Right lobe of liver (tissue), 6 donors: ENCODE results near the gene CC2D2A. TPM values are rescaled to one million over a fixed set of nuclear protein-coding genes. Genes with fewer than 3 reads are reported as not detected.

Experiments
- ATAC-seq, 4 donors: fragments of 200-7000 bp; cut with Tn5 transposase; one replicate each; pipeline ENCODE4 v1.9.1; 2020; ENCODE audit warnings: mild to moderate bottlenecking in 4 of 4, moderate library complexity in 4 of 4
- DNase-seq, 3 donors: peaks; one replicate each; pipeline ENCODE4 v3.0.0-alpha.2; 2020
- H3K27ac ChIP-seq, 3 donors: fragments of 200-600 bp; one replicate each; pipeline ENCODE4 v1.8.0; 2022
- H3K27me3 ChIP-seq, 2 donors: fragments of 200-600 bp; one replicate each; pipeline ENCODE4 v1.8.0; 2022
- H3K36me3 ChIP-seq, 4 donors: fragments of 200-600 bp; sonication (generic) in 1 of 4; one replicate each; pipeline versions ENCODE4 v1.5.1 to v1.8.0; 2017 to 2022; ENCODE audit warnings: control low read depth in 1 of 4
- H3K4me1 ChIP-seq, 4 donors: fragments of 200-600 bp; sonication (generic) in 1 of 4; one replicate each; pipeline versions ENCODE4 v1.5.1 to v1.8.0; 2017 to 2022; ENCODE audit warnings: control low read depth in 1 of 4
- H3K4me3 ChIP-seq, 3 donors: fragments of 200-600 bp; one replicate each; pipeline ENCODE4 v1.8.0; 2022
- H3K9me3 ChIP-seq, 4 donors: fragments of 200-600 bp; sonication (generic) in 1 of 4; one replicate each; pipeline versions ENCODE4 v1.5.1 to v1.8.0; 2017 to 2022; ENCODE audit warnings: control low read depth in 1 of 4
- CTCF ChIP-seq, 4 donors: fragments of 200-600 bp in 3 of 4; fragments of 450-650 bp in 1 of 4; IDR thresholded peaks; one replicate each; pipeline versions ENCODE4 v1.5.1 to v1.8.0; 2016 to 2022; ENCODE audit warnings: antibody characterized with exemption in 4 of 4, mild to moderate bottlenecking in 2 of 4
- POLR2A ChIP-seq: fragments of 450-650 bp; IDR thresholded peaks from one replicate; pipeline ENCODE4 v1.6.1; 2017; ENCODE audit warnings: antibody characterized with exemption, mild to moderate bottlenecking
- WGBS: methylation state at CpG from one replicate; pipeline ENCODE4 v1.1.6; 2018; ENCODE audit warnings: low coverage, low lambda C conversion rate; ENCODE audit not compliant: insufficient coverage; ENCODE audit errors: missing lambda C conversion rate; 5-methylcytosine and 5-hydroxymethylcytosine counted together
- intact Hi-C, 2 donors: fragments of 100-400 bp; cut with DNase I; formaldehyde crosslinking; loops; one replicate each; pipeline versions ENCODE4 v1.11.2 to v1.14.1; 2022
- total RNA-seq, 6 experiments: library from RNA; depleted of rRNA in 2 of 6; stranded (reverse); fragments of >200 nt in 2 of 6; fragmentation: NEBNext Ultra II Directional in 3 of 6; extraction: Animal tissue kit (Norgen Biotek cat#: 25700) in 3 of 6; gene quantifications; one replicate each; pipeline versions ENCODE4 v1.1.0 to v1.2.4, GENCODE V29; 2016 to 2023
- donor health status: DM: no; HTN: yes; CAD: no.
- donor health status: DM: no; HTN: no; CAD: no.
- donor health status: DM: no; HTN: no; CAD: no.
- donor health status: DM: no; HTN: yes; CAD: no.
- donor health status: DM: no; HTN: yes; CAD: no.

Gene CC2D2A
- total RNA-seq, 6 experiments from 2014 or later, result 1.7 to 6.5 (median 3.2) TPM

GRCh38 chr4:15526924-15527592, 57.4 kb downstream of the CC2D2A start:
- TF ChIP-seq POLR2A (no peak), CTCF (IDR thresholded peaks at IDR 0.05) (no peak)
- Histone ChIP-seq H3K4me1 (no peaks in the 10 kb centered on the region), H3K4me3 (no peak overlapping the region), H3K36me3 (no peaks in the 10 kb centered on the region), H3K9me3 (no peaks in the 10 kb centered on the region), H3K27me3 (no peaks in the 10 kb centered on the region), H3K27ac (no peak overlapping the region)
- 52% methylated on average over 4 of the region's 4 CpGs for WGBS
- ATAC-seq (no peak), DNase-seq (no peak)
- intact Hi-C loops, result no loop called here

GRCh38 chr4:15531792-15532191, 62.1 kb downstream of the CC2D2A start:
- no peaks in the 10 kb centered on the region for H3K36me3 ChIP-seq
- intact Hi-C loops, result no loop called here

GRCh38 chr4:15533817-15534216, 64.1 kb downstream of the CC2D2A start:
- no peak for TF ChIP-seq CTCF (IDR thresholded peaks at IDR 0.05)
- TF ChIP-seq POLR2A, result no peak
- peaks cover 0 to 4% (median 0%) of the 10 kb centered on the region in 4 donors for H3K36me3 ChIP-seq
- H3K4me3 ChIP-seq, result no peak overlapping the region
- DNase-seq, result no peak
- intact Hi-C loops, result no loop called here
- H3K4me1 ChIP-seq, result no peaks in the 10 kb centered on the region
- ATAC-seq, result no peak
- no peaks in the 10 kb centered on the region for H3K27me3 ChIP-seq
- H3K9me3 ChIP-seq, result no peaks in the 10 kb centered on the region
- no peak overlapping the region for H3K27ac ChIP-seq
- 83% methylated on average over 2 of the region's 2 CpGs for WGBS

More at GRCh38 chr4:15531792-15532191, 62.1 kb downstream of the CC2D2A start:
- Histone ChIP-seq H3K4me3 (no peak overlapping the region), H3K4me1 (no peaks in the 10 kb centered on the region), H3K27me3 (no peaks in the 10 kb centered on the region), H3K9me3 (no peaks in the 10 kb centered on the region), H3K27ac (no peak overlapping the region)
- 94% methylated on average over 3 of the region's 3 CpGs for WGBS
- ATAC-seq (no peak), DNase-seq (no peak)
- no peak for TF ChIP-seq POLR2A
- TF ChIP-seq CTCF (IDR thresholded peaks at IDR 0.05), result no peak

- H3K4me1 ChIP-seq, result no peaks in the 10 kb centered on the region
- peaks cover 0 to 4% (median 0%) of the 10 kb centered on the region in 4 donors for H3K36me3 ChIP-seq
- ATAC-seq (no peak), DNase-seq (no peak)
- TF ChIP-seq POLR2A, result no peak
- TF ChIP-seq CTCF (IDR thresholded peaks at IDR 0.05), result no peak
- no peaks in the 10 kb centered on the region for H3K27me3 ChIP-seq
- H3K4me3 ChIP-seq, result no peak overlapping the region
- WGBS, result 91% methylated on average over 5 of the region's 6 CpGs
- H3K9me3 ChIP-seq, result no peaks in the 10 kb centered on the region
- intact Hi-C loops, result no loop called here
- no peak overlapping the region for H3K27ac ChIP-seq
Measured at GRCh38 chr4:15535599-15535998, 65.9 kb downstream of the CC2D2A start.
